GM19324 (cell line): ENCODE measurements around the gene ATAD2B.

Experiments
- ATAC-seq: cut with Tn5 transposase; IDR thresholded peaks from one replicate; pipeline ENCODE4 v1.9.1; 2021; ENCODE audit warnings: mild to moderate bottlenecking, moderate library complexity; ENCODE audit not compliant: unreplicated experiment, low FRiP score

Gene ATAD2B

DNA sequence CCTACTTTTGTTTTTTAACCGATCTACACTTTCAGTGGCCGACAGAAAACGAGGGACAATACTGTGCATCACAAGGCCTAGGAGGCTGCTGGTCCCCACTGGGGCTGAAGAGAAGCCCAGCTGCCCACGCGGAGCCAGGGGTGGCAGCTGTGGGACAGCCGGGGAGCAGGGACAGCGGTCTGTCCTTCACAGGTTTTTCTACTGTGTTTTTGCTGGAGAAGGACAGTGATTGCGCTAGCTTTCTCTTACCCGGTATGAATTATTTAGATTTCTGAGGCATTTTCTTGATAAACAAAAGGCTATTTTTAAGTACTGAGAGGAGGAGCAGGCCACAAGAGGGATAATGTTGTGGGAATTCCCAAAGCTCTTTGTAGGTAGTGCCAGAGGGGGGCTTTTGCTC lies 219.8 kb downstream of the ATAD2B start:
- no peak for ATAC-seq

DNA sequence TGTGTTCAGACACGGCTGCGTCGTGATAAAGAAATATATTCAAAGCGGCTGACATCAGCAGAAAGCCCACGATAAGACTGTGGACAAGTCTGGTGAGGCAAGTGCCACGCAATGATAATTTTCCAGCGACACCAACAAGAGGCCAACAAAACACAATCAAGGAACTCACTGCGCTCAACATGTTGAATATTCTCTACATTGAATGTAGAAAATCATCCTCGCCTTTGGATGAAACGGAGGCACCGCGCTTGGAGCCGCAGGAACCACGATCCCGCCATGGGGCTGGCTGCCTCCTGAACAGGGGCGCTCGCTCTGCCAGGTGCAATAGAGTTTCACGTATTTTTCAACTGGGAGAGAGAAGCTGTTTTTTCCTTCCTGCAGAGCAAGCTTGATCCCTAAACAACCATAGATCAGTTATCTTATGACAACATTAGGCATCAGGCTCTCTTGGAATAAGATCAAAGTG lies 220.3 kb downstream of the ATAD2B start:
- ATAC-seq = no peak

DNA sequence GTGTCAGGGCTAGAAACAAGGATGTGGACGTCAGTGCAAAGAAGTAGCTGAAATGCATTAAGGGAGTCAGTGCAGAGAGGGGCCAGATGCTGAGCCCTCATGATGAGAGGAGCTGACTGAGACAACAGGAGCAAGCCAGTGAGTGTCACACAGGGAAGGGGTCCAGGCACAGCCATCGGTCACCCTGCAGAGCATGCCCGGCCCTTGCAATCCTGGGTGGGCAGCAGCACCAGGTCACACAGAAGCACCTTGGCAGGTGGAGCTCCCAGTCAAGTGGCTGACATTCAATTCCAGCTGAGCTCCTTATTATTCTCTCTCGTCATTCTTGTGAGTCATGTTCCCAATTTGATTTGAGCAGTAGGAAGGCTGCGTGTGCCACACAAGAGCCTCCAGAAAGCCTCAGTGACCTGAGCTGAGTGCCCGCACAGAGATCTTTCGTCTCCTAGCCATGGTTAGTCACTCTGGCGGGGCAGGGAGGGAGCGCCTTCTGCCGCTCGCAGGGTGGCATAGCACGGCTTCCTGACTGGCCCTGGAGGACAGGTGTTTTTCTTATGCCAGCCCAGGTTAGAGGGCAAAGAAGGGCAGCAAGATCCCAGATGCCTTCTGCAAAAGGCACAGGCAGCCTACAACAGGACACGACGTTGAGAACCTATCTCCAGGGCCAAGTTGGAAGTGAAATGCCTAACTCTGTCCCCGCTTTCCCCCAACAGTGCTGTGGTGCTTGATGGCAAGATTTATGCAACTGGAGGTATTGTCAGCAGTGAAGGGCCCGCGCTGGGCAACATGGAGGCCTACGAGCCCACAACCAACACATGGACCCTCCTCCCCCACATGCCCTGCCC lies 220.9 kb downstream of the ATAD2B start:
- no peak for ATAC-seq

DNA sequence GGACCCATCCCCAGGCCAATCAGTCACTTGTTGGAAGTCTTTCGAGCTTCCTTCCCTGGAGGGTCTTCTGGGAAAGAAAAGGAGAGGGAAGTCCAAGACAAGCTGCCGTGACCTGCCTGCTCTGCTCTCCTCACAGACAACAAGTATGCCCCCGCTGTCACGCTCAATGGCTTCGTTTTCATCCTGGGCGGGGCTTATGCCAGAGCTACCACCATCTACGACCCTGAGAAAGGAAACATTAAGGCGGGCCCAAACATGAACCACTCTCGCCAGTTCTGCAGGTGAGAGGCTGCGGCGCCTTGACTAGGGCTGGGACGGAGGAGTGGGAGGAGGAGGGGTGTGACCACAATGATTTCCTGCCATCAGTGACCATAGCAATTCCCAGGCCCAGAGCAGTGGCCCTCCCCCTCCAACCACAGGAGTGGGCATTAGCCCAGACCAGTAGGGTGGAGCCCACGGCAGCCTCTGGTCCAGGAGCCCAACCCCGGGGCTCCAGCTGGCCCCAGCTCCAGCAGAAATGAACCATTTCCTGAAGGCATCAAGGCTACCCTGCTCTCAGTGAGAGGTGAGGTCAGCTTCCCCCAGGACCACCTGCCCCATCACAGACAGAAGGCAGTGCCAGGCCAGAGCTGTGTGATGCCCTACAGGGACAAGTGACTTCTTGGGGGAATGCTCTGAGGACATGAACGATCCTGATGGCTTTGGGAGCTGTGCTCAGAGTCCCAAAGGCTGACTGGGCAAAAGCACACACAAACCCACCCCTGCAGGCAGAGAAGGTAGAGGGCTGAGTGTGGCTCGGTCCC lies 223.1 kb downstream of the ATAD2B start:
- ATAC-seq = no peak

DNA sequence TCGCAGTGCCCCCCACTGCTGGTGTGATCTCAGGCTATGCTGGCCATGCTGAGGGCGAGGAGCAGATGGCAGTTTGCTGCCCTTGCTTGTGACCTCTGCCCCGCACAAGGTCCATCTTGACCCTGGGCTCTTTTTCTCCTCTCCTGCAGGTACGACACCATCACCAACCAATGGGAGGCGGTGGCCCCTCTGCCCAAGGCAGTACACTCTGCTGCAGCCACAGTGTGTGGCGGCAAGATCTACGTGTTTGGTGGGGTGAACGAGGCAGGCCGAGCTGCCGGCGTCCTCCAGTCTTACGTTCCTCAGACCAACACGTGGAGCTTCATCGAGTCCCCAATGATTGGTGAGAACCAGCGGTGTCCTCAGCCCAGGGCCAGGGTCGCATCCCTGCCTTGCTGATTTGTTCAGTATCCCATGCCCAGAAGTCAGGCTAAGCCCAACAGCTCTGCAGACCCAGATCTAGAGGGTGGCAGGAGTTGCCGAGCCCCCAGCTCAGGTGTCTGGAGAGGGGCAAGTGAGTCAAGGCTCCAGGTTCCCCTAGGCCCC lies 223.8 kb downstream of the ATAD2B start:
- no peak for ATAC-seq

DNA sequence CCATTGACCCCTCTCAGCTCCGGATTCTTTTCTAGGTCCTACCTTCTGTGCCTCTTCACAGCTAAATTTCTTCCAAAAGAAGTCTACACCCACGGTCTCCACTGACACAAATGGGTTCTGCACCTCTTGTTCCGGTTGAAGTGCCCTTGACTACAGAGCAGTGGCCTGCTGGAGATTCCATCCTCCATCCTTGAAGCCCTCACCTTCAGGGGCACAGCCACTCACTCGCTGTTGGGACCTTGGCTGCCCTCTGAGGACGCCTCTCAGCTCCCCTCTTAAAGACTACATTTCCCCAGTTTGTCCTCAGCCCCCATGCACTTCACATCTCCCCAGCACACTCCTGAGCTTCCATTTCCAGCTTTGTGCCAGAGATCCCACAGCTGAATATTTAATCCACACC lies 226.3 kb downstream of the ATAD2B start:
- ATAC-seq = no peak

DNA sequence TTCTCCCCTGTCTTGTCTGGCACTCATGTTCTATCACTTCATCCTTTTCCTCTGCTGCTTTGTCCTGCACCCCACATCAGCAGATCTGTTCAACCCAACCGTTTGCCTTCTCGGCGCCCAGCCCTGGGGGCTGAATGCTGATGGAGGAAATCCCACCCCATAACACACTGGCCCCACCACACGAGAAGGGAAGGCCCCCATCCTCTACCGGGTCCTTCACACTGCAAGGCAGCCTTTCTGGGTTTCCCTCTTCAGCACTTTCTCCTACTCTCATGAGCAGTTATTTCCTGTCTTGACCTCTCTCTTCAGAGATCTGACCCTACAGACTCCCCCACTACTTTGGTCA lies 227.4 kb downstream of the ATAD2B start:
- ATAC-seq = no peak

DNA sequence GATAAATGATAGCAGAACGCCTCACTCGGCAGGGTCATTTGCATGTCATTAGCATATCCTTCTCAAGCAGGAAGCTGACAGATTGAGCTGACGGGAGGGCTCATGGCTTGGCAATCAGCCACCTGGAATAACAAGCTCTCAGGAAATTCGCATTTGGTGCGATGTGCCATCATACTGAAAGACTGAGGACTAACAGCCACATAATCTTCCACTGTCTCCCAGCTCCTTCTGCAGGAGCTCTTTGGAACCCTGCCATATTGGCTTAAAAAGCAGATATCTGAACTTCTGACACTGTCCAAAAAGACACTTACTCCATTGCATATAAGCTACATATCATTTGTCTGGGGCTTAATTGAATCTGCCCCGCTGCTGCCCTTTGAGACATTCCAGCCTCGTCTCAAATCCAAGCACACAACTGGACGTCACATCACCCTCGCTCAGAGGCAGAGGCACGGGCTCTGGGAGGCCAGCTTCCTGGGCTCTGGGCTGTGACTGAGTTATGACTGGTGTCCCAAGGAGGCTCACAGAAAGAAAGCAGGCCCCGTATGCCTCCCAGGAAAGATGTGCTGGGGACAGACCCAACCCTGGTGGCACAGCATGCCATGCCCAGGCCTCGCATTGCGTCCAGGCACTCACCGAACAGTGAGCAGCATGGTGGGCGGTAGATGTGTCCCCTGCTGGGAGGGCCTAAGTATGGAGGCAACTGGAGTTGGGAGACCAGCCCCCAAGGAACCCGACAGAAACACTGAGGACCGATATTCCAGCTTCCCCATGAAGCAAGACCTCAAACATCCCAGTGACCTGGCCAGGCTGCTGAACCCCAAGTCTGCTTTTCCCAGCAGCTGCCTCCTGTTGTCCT lies 228.0 kb downstream of the ATAD2B start:
- ATAC-seq = no peak
